Vagina (tissue), 2 donors: ENCODE data around the gene FAM171A1. TPM values are rescaled to one million over a fixed set of nuclear protein-coding genes. Genes with fewer than 3 reads are reported as not detected.

Experiments used
- DNase-seq, 2 donors: peaks; one replicate each; pipeline ENCODE4 v3.0.0-alpha.2; 2017; ENCODE audit errors: extremely low spot score in 2 of 2
- H3K27ac ChIP-seq: fragments of 200-600 bp; sonication (generic); one replicate; pipeline ENCODE4 v1.5.1; 2019
- H3K27me3 ChIP-seq: fragments of 200-600 bp; sonication (generic); one replicate; pipeline ENCODE4 v1.5.1; 2019
- H3K36me3 ChIP-seq, 2 donors: fragments of 200-600 bp; sonication (generic); one replicate each; pipeline ENCODE4 v1.5.1; 2017 to 2019
- H3K4me1 ChIP-seq: fragments of 200-600 bp; sonication (generic); one replicate; pipeline ENCODE4 v1.5.1; 2019
- H3K4me3 ChIP-seq, 2 donors: fragments of 200-600 bp; sonication (generic); 1 replicate in 1 of 2; 2 replicates in 1 of 2; pipeline ENCODE4 v1.5.1; 2016 to 2019
- H3K9me3 ChIP-seq: fragments of 200-600 bp; sonication (generic); one replicate; pipeline ENCODE4 v1.5.1; 2019
- POLR2A ChIP-seq, 2 donors: fragments of 450-650 bp; IDR thresholded peaks; one replicate each; pipeline ENCODE4 v1.6.1; 2017; ENCODE audit warnings: antibody characterized with exemption in 2 of 2, mild to moderate bottlenecking in 2 of 2, moderate library complexity in 2 of 2
- POLR2AphosphoS5 ChIP-seq, 2 donors: sonication (generic); formaldehyde crosslinking; IDR thresholded peaks; one replicate each; pipeline ENCODE4 v1.9.0; 2017; ENCODE audit warnings: antibody characterized with exemption in 2 of 2, mild to moderate bottlenecking in 2 of 2, low read depth in 1 of 2; ENCODE audit not compliant: insufficient read depth in 1 of 2
- intact Hi-C: fragments of 100-400 bp; cut with DNase I; formaldehyde crosslinking; loops from one replicate; pipeline ENCODE4 v1.15.1; 2023
- total RNA-seq: library from RNA; depleted of rRNA; stranded (reverse); fragments of >200 nt; gene quantifications from one replicate; pipeline ENCODE4 v1.2.3, GENCODE V29; 2016
- TF ChIP-seq, protein P1 (sequence below), 3 experiments: fragments of 450-650 bp in 2 of 3; fragments of 200-600 bp in 1 of 3; sonication (generic) in 1 of 3; IDR thresholded peaks; one replicate each; pipeline ENCODE4 v1.5.1; 2017 to 2019; ENCODE audit warnings: antibody characterized with exemption in 3 of 3, mild to moderate bottlenecking in 2 of 3, moderate library complexity in 2 of 3

Gene FAM171A1
- total RNA-seq, 1 donor from 2014 or later: 8.6 TPM

DNA sequence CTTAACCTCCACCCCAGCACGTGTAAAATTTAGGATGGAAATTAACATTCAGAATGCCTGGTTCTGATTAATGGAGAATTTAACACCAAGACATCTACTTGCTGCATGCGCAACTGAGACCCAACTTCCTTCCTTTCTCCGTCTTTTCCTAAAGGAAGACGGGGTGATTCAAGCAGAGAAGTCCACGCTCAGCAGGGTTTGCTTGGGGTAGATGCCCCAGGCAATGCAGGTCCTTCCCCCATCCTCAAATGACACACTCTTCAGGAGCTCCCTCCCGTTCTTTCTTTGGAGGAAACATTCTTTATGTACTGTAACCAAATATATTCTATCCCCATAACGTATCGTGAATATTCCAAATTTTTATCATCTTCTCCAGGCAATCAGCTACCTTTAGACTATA lies 47.0 kb downstream of the FAM171A1 start:
- intact Hi-C loops: no loop called here
- H3K27me3 ChIP-seq: no peaks in the 10 kb centered on the region
- H3K9me3 ChIP-seq: no peaks in the 10 kb centered on the region
- H3K4me1 ChIP-seq: peaks cover 22% of the 10 kb centered on the region
- H3K36me3 ChIP-seq: no peaks in the 10 kb centered on the region
- no peak for DNase-seq
- TF ChIP-seq, protein P1, sequence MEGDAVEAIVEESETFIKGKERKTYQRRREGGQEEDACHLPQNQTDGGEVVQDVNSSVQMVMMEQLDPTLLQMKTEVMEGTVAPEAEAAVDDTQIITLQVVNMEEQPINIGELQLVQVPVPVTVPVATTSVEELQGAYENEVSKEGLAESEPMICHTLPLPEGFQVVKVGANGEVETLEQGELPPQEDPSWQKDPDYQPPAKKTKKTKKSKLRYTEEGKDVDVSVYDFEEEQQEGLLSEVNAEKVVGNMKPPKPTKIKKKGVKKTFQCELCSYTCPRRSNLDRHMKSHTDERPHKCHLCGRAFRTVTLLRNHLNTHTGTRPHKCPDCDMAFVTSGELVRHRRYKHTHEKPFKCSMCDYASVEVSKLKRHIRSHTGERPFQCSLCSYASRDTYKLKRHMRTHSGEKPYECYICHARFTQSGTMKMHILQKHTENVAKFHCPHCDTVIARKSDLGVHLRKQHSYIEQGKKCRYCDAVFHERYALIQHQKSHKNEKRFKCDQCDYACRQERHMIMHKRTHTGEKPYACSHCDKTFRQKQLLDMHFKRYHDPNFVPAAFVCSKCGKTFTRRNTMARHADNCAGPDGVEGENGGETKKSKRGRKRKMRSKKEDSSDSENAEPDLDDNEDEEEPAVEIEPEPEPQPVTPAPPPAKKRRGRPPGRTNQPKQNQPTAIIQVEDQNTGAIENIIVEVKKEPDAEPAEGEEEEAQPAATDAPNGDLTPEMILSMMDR (IDR thresholded peaks at IDR 0.05): no peak
- TF ChIP-seq POLR2A (IDR thresholded peaks at IDR 0.05): no peak
- TF ChIP-seq POLR2AphosphoS5 (IDR thresholded peaks at IDR 0.05; ENCODE audit: insufficient read depth in 1 of 2, low read depth in 1 of 2): no peak
- no peak overlapping the region for H3K27ac ChIP-seq
- no peak overlapping the region for H3K4me3 ChIP-seq

DNA sequence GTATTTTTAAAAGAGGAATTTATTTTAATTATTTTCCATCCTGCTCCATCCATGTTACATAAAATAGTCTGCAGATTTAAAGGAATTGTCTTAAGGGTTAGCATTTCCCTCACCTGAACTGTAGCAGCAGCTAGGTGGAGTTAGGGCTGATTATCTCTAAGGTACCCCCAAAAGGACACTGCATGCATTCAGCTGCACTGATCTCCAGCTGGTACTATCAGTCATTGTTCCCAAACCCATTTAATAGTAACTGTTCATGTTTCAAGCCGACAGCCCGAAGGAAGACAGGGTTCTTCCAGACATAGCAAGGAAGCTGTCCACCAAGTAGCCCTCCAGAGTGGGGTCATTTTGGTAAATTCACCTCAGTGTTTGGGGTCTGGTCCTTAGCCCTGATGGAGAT lies 48.7 kb downstream of the FAM171A1 start:
- no peak overlapping the region for H3K27ac ChIP-seq
- peaks cover 22% of the 10 kb centered on the region for H3K4me1 ChIP-seq
- H3K9me3 ChIP-seq: no peaks in the 10 kb centered on the region
- no peak for DNase-seq
- intact Hi-C loops: no loop called here
- no peak for TF ChIP-seq POLR2A (IDR thresholded peaks at IDR 0.05)
- TF ChIP-seq POLR2AphosphoS5 (IDR thresholded peaks at IDR 0.05; ENCODE audit: insufficient read depth in 1 of 2, low read depth in 1 of 2): no peak
- TF ChIP-seq, protein P1 (IDR thresholded peaks at IDR 0.05): no peak
- no peaks in the 10 kb centered on the region for H3K36me3 ChIP-seq
- no peak overlapping the region for H3K4me3 ChIP-seq
- H3K27me3 ChIP-seq: no peaks in the 10 kb centered on the region

DNA sequence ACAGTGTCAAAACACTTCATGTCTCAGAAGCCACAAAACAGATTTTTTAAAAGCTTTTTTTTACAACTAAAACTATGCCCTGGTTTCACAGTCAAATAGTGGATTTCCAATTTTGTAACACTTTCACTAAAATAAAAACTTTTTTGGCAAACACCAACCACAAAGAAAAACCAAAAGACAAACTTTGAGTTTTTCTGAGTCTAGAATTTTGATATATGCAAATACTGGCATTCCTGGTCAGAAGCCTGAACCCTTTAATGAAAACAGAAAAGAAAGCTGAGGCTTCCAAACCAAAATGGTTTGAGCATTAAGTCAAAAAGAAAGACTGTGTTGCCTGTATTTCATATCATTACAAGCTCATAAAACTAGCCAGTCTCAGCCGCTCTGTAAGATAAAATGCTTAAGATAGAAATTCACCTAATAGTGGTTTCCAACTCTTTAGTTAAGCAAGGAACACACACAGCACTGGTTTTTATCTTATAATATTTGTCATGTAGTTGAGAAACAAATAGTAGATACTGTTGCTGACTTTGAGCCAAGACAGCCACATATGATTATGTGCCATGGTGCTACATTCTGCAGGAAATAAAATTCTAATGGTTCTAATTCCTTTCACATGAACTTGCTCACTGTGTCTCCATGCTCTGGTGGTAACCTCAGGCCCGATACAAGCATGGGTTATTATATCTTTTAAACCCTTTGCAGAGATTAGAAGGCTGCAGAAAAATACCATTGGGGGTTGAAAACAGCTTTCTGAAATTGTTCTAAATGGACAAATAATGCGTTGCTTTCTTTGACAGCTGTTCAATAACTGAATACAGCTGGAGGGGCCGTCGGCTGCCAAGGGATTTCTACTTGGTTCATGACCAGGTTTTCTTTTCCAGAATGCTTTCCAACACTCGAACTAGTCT lies 49.4 kb downstream of the FAM171A1 start:
- Histone ChIP-seq H3K9me3 (no peaks in the 10 kb centered on the region), H3K27me3 (no peaks in the 10 kb centered on the region), H3K4me1 (peaks cover 22% of the 10 kb centered on the region), H3K4me3 (no peak overlapping the region), H3K36me3 (no peaks in the 10 kb centered on the region), H3K27ac (no peak overlapping the region)
- TF ChIP-seq POLR2AphosphoS5 (IDR thresholded peaks at IDR 0.05; ENCODE audit: insufficient read depth in 1 of 2, low read depth in 1 of 2): no peak
- TF ChIP-seq, protein P1 (IDR thresholded peaks at IDR 0.05): no peak
- no peak for TF ChIP-seq POLR2A (IDR thresholded peaks at IDR 0.05)
- intact Hi-C loops: no loop called here
- DNase-seq: no peak

DNA sequence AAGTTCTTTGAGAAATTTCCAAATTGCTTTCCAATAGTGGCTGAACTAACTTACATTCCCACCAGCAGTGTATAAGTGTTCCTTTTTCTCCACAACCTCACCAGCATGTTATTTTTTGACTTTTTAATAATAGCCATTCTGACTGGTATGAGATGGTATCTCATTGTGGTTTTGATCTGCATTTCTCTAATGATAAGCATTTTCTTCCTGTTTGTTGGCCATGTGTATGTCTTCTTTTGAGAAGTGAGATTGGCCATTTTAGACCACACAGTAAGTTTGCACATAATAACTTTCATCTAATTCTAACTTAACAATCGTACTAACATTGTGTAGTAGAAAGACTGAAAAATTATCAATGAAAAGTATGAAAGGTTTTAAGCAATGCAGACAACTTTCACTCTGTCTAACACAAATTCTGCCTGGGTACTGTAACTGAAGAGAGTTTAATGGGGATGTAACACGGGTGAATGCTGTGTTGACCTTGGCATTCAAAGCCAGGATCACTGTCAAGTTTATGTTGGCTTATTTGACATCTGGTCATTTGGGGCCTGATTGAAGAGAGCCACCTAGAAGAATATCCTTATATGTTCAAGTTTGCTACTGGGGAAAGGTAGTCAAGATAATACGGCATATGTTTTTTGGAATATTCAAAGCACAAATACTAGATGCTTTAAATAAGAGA lies 50.4 kb downstream of the FAM171A1 start:
- DNase-seq: no peak
- H3K27ac ChIP-seq: no peak overlapping the region
- H3K27me3 ChIP-seq: no peaks in the 10 kb centered on the region
- TF ChIP-seq POLR2A (IDR thresholded peaks at IDR 0.05): no peak
- TF ChIP-seq, protein P1 (IDR thresholded peaks at IDR 0.05): no peak
- TF ChIP-seq POLR2AphosphoS5 (IDR thresholded peaks at IDR 0.05; ENCODE audit: insufficient read depth in 1 of 2, low read depth in 1 of 2): no peak
- H3K4me3 ChIP-seq: no peak overlapping the region
- intact Hi-C loops: no loop called here
- no peaks in the 10 kb centered on the region for H3K36me3 ChIP-seq
- H3K4me1 ChIP-seq: peaks cover 22% of the 10 kb centered on the region
- no peaks in the 10 kb centered on the region for H3K9me3 ChIP-seq
